HUES6 (cell line): ENCODE data around the gene TAF11L12.
"Not testable (repeated sequence)": the region's sequence is repeated elsewhere in the genome, so short reads cannot be mapped to it uniquely, and the experiment has no call there.

Source experiments
- H3K27ac ChIP-seq: 2 replicates; pipeline ENCODE4 v1.7.0; 2013; ENCODE audit warnings: low read depth, mild to moderate bottlenecking, low read length, inconsistent platforms
- H3K27me3 ChIP-seq: 2 replicates; pipeline ENCODE4 v1.6.1; 2013; ENCODE audit warnings: low read length; ENCODE audit not compliant: control insufficient read depth, insufficient read depth
- H3K36me3 ChIP-seq: 2 replicates; pipeline ENCODE4 v1.6.1; 2013; ENCODE audit warnings: low read length; ENCODE audit not compliant: control insufficient read depth, insufficient read depth
- H3K4me1 ChIP-seq: 2 replicates; pipeline ENCODE4 v1.6.1; 2013; ENCODE audit warnings: low read length; ENCODE audit not compliant: control insufficient read depth, insufficient read depth
- H3K4me3 ChIP-seq: 2 replicates; pipeline ENCODE4 v1.5.1; 2013; ENCODE audit warnings: low read depth, low read length
- H3K9ac ChIP-seq: one replicate; pipeline ENCODE4 v1.6.1; 2013; ENCODE audit warnings: mild to moderate bottlenecking, low read length
- H3K9me3 ChIP-seq: 2 replicates; pipeline ENCODE4 v1.6.1; 2013; ENCODE audit warnings: low read depth, low read length; ENCODE audit not compliant: control insufficient read depth, insufficient read depth

Gene TAF11L12

DNA sequence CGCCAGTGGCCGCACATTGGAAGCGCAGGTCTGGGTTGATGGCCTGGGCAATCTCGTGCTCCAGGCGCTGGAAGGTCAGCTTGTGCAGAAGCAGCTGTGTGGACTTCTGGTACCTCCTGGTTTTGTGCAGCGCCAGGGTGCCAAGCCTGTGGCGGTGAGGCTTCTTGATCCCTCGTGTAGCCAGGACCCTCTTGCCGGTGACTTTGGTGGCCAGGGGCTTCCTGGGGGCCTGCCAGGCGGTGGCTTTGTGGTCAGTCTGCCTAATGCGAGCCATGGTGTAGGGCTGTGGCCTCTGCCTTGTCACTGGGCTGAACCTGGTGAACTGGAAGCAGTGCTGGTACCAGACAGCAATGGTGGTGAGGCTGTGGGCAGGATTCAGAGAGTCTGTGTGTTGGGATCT lies 15.5 kb downstream of the TAF11L12 start:
- no peak overlapping the region for H3K4me3 ChIP-seq
- H3K9me3 ChIP-seq, result no peaks in the 10 kb centered on the region
- H3K9ac ChIP-seq, result no peak overlapping the region
- H3K36me3 ChIP-seq, result no peaks in the 10 kb centered on the region
- no peak overlapping the region for H3K27ac ChIP-seq
- no peaks in the 10 kb centered on the region for H3K4me1 ChIP-seq
- no peaks in the 10 kb centered on the region for H3K27me3 ChIP-seq

DNA sequence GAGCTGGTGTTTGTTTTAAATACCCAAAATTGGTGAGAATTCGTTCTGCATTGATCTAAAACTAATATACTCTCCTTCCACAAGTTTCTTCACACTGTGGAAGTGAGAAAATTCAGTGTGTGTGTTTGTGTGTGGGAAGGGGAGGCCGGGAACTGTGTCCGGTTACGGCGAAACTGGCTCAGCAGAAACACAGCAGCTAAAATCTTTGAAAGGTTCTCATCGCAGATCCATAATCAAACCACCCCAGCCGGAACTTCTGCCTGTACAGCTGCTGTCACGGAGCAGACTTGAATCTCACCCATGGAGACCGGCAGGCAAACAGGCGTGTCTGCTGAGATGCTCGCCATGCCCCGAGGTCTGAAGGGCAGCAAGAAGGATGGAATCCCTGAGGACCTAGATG lies 21.6 kb downstream of the TAF11L12 start, which contains the start of gene TAF11L13:
Gene TAF11L13 (plus strand): TSS at position 301 of the 400 bp plus-strand sequence.
- not testable (repeated sequence) for H3K4me1 ChIP-seq, H3K4me3 ChIP-seq, H3K36me3 ChIP-seq, H3K9me3 ChIP-seq, H3K27ac ChIP-seq, H3K9ac ChIP-seq, H3K27me3 ChIP-seq

DNA sequence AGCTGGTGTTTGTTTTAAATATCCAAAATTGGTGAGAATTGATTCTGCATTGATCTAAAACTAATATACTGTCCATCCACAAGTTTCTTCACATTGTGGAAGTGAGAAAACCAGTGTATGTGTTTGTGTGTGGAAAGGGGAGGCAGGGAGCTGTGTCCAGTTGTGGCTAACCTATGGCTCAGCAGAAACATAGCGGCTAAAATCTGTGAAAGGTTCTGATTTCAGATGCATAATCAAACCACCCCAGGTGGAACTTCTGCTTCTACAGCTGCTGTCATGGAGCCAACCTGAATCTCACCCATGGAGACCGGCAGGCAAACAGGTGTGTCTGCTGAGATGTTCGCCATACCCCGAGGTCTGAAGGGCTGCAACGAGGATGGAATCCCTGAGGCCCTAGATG lies 24.0 kb downstream of the TAF11L12 start, which contains the start of gene TAF11L14:
Gene TAF11L14 (plus strand): TSS at position 301 of the 400 bp plus-strand sequence.
- Histone ChIP-seq H3K4me1 (no peaks in the 10 kb centered on the region), H3K9me3 (no peaks in the 10 kb centered on the region), H3K36me3 (no peaks in the 10 kb centered on the region), H3K4me3 (no peak within 1 kb of the TSS), H3K27me3 (no peaks in the 10 kb centered on the region), H3K27ac (no peak within 1 kb of the TSS), H3K9ac (no peak within 1 kb of the TSS)

DNA sequence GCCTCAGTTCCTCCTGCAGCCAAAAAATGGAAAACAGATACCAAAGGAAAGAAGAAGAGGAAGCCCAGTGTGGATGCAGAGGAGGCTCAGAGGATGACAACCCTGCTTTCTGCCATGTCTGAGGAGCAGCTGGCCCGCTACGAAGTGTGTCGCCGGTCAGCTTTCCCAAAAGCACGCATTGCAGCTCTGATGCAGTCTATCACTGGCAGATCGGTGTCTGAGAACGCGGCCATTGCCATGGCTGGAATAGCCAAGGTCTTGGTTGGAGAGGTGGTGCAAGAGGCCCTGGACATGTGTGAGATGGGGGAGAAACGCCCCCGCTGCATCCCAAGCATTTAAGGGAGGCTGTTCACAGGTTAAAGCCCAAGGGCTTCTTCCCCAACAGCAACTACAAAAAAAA lies 39.0 kb downstream of the TAF11L12 start:
- H3K4me1 ChIP-seq, result not testable (repeated sequence)

DNA sequence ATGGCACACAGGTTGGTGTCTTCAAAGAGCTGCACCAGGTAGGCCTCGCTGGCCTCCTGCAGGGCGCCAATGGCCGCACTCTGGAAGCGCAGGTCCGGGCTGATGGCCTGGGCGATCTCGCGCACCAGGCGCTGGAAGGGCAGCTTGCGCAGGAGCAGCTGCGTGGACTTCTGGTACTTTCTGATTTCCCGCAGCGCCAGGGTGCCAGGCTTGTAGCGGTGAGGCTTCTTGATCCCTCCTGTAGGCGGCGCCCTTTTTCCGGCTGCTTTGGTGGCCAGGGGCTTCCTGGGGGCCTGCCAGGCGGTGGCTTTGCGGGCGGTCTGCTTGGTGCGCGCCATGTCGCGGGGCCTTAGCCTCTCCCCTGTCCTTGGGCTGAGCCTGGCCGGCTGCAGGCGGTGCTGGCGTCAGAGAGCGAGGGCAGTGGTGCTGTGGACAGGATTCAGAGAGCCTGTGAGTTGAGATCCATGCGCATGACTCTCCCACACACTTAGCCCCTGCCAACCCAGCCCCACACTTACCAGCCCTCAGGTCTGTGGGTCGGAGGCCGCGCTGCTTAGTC lies 45.1 kb downstream of the TAF11L12 start:
- H3K9ac ChIP-seq, H3K9me3 ChIP-seq, H3K27ac ChIP-seq, H3K27me3 ChIP-seq, H3K4me1 ChIP-seq, H3K36me3 ChIP-seq, H3K4me3 ChIP-seq: not testable (repeated sequence)

More for the DNA sequence above, 39.0 kb downstream of the TAF11L12 start:
- not testable (repeated sequence) for H3K9ac ChIP-seq, H3K36me3 ChIP-seq, H3K4me3 ChIP-seq, H3K27me3 ChIP-seq, H3K9me3 ChIP-seq, H3K27ac ChIP-seq

DNA sequence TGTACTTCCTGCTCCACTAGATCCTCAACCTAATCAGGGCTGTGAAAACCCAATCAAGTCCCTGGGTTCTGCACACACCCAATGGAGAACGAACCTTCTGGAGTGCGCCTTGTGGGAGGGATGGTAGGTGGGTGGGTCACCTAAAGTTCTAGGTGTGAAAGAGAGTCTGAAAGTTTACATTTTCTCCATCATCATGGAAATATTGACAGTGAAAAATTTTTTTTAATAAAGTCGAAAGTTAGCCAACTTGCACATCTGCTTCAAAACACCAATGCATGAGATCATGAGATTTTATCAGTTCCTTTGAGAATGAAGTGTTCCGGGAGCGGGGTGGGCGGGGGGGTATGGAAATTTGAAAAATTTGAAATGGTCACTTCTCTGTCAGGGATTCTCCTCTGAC lies 45.7 kb downstream of the TAF11L12 start:
- Histone ChIP-seq H3K9ac (no peak overlapping the region), H3K27me3 (no peaks in the 10 kb centered on the region), H3K4me3 (no peak overlapping the region), H3K9me3 (no peaks in the 10 kb centered on the region), H3K36me3 (no peaks in the 10 kb centered on the region), H3K27ac (no peak overlapping the region), H3K4me1 (no peaks in the 10 kb centered on the region)
